ENCODE results near the gene HACD3.
"Not testable (repeated sequence)": the region's sequence is repeated elsewhere in the genome, so short reads cannot be mapped to it uniquely, and the experiment has no call there.

The HACD3 gene

GRCh38 chr15:65598468-65598867, 68.2 kb downstream of the HACD3 start:
- no peak for DNase-seq (ENCODE audit: low read depth in 2 of 3, low spot score in 1 of 3)

- DNase-seq (ENCODE audit: low read depth in 2 of 3, low spot score in 1 of 3) = no peak
Observed at GRCh38 chr15:65599677-65600076, 69.4 kb downstream of the HACD3 start.

GRCh38 chr15:65603134-65603533, 72.9 kb downstream of the HACD3 start:
- DNase-seq (ENCODE audit: low read depth in 2 of 3, low spot score in 1 of 3) = no peak

- no peak for DNase-seq (ENCODE audit: low read depth in 2 of 3, low spot score in 1 of 3)
Observed at GRCh38 chr15:65603559-65603958, 73.3 kb downstream of the HACD3 start.

GRCh38 chr15:65610871-65611718, 80.8 kb downstream of the HACD3 start, which contains the start of gene INTS14:
TSS of gene INTS14 (minus strand) at chr15:65611131. CDS start at chr15:65607380, 3,751 bp downstream.
- DNase-seq (ENCODE audit: low read depth in 2 of 3, low spot score in 1 of 3) = peak; percentile 95 to 97 (median 96)

GRCh38 chr15:65611888-65612615, 81.8 kb downstream of the HACD3 start:
- no peak for DNase-seq (ENCODE audit: low read depth in 2 of 3, low spot score in 1 of 3)

GRCh38 chr15:65612616-65612946, 82.3 kb downstream of the HACD3 start:
- DNase-seq (ENCODE audit: low read depth in 2 of 3, low spot score in 1 of 3) = no peak

- no peak for DNase-seq (ENCODE audit: low read depth in 2 of 3, low spot score in 1 of 3)
Observed at GRCh38 chr15:65612949-65613744, 82.9 kb downstream of the HACD3 start.

- DNase-seq (ENCODE audit: low read depth in 2 of 3, low spot score in 1 of 3) = not testable (repeated sequence)
Observed at GRCh38 chr15:65615887-65616286, 85.6 kb downstream of the HACD3 start.

GRCh38 chr15:65618560-65619109, 88.4 kb downstream of the HACD3 start:
- DNase-seq (ENCODE audit: low read depth in 2 of 3, low spot score in 1 of 3) = no peak

GRCh38 chr15:65619626-65620290, 89.5 kb downstream of the HACD3 start:
- no peak for DNase-seq (ENCODE audit: low read depth in 2 of 3, low spot score in 1 of 3)

- DNase-seq (ENCODE audit: low read depth in 2 of 3, low spot score in 1 of 3) = no peak
Observed at GRCh38 chr15:65620833-65621232, 90.6 kb downstream of the HACD3 start.

- DNase-seq (ENCODE audit: low read depth in 2 of 3, low spot score in 1 of 3) = no peak
Observed at GRCh38 chr15:65621638-65622037, 91.4 kb downstream of the HACD3 start, which contains the start of gene SLC24A1. TSS of gene SLC24A1 (plus strand) at chr15:65621938. CDS start at chr15:65624081, 2,143 bp downstream.

- DNase-seq (ENCODE audit: low read depth in 2 of 3, low spot score in 1 of 3) = no peak
Observed at GRCh38 chr15:65623103-65623502, 92.8 kb downstream of the HACD3 start.

- no peak for DNase-seq (ENCODE audit: low read depth in 2 of 3, low spot score in 1 of 3)
Observed at GRCh38 chr15:65626856-65627255, 96.6 kb downstream of the HACD3 start.

Data from stimulated activated CD4-positive, alpha-beta T cell treated with anti-CD3 and anti-CD28 coated beads, Interleukin-12 subunit alpha, Interleukin-12 subunit beta, amount 100 ng/mL, for 48 hours (primary cell).